Measurements from ENCODE around the gene PDE6G. TPM values are rescaled to one million over a fixed set of nuclear protein-coding genes. Genes with fewer than 3 reads are reported as not detected.

The PDE6G gene
- total RNA-seq, 4 donors from 2014 or later, result not detected

DNA sequence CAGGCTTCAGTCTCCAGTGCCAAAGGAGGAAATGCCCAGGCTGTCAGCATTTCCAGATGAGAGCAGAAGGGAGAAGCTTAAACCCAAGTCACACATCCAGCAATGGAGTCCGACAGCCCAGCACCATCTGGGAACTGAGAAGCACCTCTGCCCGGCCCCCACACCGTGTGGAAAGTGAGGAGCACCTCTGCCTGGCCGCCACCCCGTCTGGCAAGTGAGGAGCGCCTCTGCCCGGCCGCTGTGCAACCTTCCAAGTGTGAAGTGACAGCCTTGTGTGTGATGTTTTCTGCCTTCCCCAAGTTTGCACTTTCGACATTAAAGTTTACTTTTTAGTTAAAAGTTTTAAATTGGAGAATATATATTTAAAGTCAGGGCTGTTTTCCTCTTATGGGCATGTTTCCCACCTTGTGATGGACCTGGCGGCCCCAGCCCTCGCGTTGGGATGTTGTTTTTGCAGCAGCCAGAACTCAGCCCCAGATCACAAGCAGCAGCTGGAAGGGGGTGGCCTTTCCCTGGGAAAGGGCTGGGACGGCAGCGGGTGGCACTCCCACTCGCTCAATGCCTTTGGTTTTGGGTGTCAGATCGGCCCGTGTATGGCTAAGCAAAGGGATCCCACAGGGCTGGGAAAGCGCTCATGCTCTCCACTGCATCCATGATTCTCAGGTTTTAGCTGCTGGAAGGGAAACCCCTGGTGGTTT is 17.4 kb upstream of the PDE6G start:
- WGBS, 2 donors, result 86 to 91% methylated on average over 17 to 18 of the region's 18 CpGs

DNA sequence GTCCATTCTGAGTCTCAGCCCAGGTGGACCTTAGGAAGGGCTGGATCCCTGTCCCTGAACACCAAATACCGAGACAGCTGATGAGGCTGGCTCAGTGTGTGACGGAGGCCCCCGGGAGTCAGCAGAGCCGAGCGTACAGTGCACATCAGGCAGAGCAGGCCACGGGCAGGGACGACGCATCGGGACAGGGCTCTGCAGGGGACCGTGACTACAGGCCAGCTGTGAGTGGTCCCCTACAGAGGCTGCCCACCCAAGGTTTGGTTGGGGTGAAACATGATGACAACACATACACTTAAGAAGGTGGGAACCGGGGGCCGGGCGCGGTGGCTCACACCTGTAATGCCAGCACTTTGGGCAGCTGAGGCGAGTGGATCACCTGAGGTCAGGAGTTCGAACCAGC is 16.6 kb upstream of the PDE6G start:
- DNase-seq, result no peak
- WGBS, 2 donors, result 89 to 93% methylated on average over 8 to 11 of the region's 16 CpGs

More for the DNA sequence above, 17.4 kb upstream of the PDE6G start:
- intact Hi-C loops (cut with DNase I), result no loop called here
- Histone ChIP-seq H3K9me3 (no peaks in the 10 kb centered on the region), H3K36me3 (peaks cover 15 to 26% of the 10 kb centered on the region in 2 donors), H3K4me1 (no peaks in the 10 kb centered on the region), H3K27me3 (no peaks in the 10 kb centered on the region), H3K4me3 (replicated peaks in 1 of 3) (no peak overlapping the region), H3K27ac (no peak overlapping the region)
- TF ChIP-seq, protein P1, sequence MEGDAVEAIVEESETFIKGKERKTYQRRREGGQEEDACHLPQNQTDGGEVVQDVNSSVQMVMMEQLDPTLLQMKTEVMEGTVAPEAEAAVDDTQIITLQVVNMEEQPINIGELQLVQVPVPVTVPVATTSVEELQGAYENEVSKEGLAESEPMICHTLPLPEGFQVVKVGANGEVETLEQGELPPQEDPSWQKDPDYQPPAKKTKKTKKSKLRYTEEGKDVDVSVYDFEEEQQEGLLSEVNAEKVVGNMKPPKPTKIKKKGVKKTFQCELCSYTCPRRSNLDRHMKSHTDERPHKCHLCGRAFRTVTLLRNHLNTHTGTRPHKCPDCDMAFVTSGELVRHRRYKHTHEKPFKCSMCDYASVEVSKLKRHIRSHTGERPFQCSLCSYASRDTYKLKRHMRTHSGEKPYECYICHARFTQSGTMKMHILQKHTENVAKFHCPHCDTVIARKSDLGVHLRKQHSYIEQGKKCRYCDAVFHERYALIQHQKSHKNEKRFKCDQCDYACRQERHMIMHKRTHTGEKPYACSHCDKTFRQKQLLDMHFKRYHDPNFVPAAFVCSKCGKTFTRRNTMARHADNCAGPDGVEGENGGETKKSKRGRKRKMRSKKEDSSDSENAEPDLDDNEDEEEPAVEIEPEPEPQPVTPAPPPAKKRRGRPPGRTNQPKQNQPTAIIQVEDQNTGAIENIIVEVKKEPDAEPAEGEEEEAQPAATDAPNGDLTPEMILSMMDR (IDR thresholded peaks at IDR 0.05), result no peak
- TF ChIP-seq POLR2A (IDR thresholded peaks at IDR 0.05), result no peak
- DNase-seq, result no peak

DNA sequence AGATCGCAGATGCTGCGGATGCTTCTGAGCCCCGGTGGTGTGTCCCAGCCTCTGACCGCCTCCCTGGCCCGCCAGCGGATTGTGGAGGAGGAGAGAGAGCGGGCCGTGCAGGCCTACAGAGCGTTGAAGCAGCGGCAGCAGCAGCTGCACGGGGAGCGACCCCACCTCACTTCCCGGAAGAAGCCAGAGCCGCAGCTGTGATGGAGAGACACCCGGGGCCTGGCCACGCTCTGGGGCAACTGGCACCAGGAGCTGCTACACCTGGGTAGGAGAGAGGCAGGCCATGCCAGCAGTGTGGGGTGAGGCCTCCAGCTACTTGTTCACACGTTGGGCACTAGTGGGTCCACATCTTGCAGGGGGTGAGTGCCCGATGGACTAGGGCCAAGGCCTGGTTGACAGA is 16.2 kb upstream of the PDE6G start:
- WGBS, 2 donors, result 92 to 93% methylated on average over 17 of the region's 18 CpGs
- H3K36me3 ChIP-seq, result peaks cover 15 to 26% of the 10 kb centered on the region in 2 donors
- peaks cover 0 to 10% of the 10 kb centered on the region in 2 donors for H3K4me1 ChIP-seq
- H3K4me3 ChIP-seq (replicated peaks in 1 of 3), result no peak overlapping the region
- no peaks in the 10 kb centered on the region for H3K9me3 ChIP-seq
- intact Hi-C loops (cut with DNase I), result no loop called here
- no peak for DNase-seq
- TF ChIP-seq, protein P1 (IDR thresholded peaks at IDR 0.05), result no peak
- no peak for TF ChIP-seq POLR2A (IDR thresholded peaks at IDR 0.05)
- no peak overlapping the region for H3K27ac ChIP-seq
- no peaks in the 10 kb centered on the region for H3K27me3 ChIP-seq

More for the DNA sequence above, 16.6 kb upstream of the PDE6G start:
- no peak for TF ChIP-seq POLR2A (IDR thresholded peaks at IDR 0.05)
- TF ChIP-seq, protein P1 (IDR thresholded peaks at IDR 0.05), result no peak
- intact Hi-C loops (cut with DNase I), result no loop called here
- H3K9me3 ChIP-seq, result no peaks in the 10 kb centered on the region
- peaks cover 0 to 5% of the 10 kb centered on the region in 2 donors for H3K4me1 ChIP-seq
- no peak overlapping the region for H3K27ac ChIP-seq
- H3K36me3 ChIP-seq, result peaks cover 15 to 26% of the 10 kb centered on the region in 2 donors
- no peaks in the 10 kb centered on the region for H3K27me3 ChIP-seq
- no peak overlapping the region for H3K4me3 ChIP-seq (replicated peaks in 1 of 3)

DNA sequence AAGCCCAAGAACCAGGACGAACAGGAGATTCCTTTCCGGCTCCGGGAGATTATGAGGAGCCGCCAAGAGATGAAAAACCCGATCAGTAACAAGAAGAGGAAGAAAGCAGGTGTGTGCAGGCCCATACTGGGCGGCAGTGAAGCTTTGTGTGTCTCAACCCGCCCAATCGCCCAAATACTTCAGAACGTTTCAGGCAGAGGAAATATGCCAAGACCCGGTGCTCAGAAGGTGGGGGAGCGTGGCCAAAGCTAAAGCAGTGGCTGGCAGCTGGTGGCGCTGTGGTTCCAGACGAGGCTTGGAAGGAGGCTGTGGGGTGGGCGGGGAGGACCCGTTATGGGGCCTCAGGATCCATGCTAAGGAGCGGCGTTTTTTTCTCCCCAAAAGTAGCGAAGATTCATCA is 11.4 kb upstream of the PDE6G start:
- no peak for DNase-seq
- Histone ChIP-seq H3K4me1 (peaks cover 16 to 23% of the 10 kb centered on the region in 2 donors), H3K27me3 (no peaks in the 10 kb centered on the region), H3K36me3 (peaks cover 12 to 16% of the 10 kb centered on the region in 2 donors), H3K4me3 (replicated peaks in 1 of 3) (no peak overlapping the region), H3K9me3 (no peaks in the 10 kb centered on the region), H3K27ac (no peak overlapping the region)
- TF ChIP-seq, protein P1 (IDR thresholded peaks at IDR 0.05), result no peak
- no peak for TF ChIP-seq POLR2A (IDR thresholded peaks at IDR 0.05)
- WGBS, 2 donors, result 82 to 86% methylated on average over 18 of the region's 18 CpGs
- intact Hi-C loops (cut with DNase I), result no loop called here

All from thyroid gland (tissue), 4 donors.